GM08714 (cell line): ENCODE results near the gene ZBED1.
"Not testable (repeated sequence)": the region's sequence is repeated elsewhere in the genome, so short reads cannot be mapped to it uniquely, and the experiment has no call there.

Experiments
- H3K4me3 ChIP-seq: fragments of 200-500 bp; sonication (Bioruptor generic); 2 replicates; pipeline ENCODE4 v1.5.1; 2014; ENCODE audit warnings: mild to moderate bottlenecking, low read length, inconsistent platforms
- ZNF274 ChIP-seq: IDR thresholded peaks from 2 replicates; pipeline ENCODE4 v1.6.1; 2012; ENCODE audit warnings: mild to moderate bottlenecking, low read depth, low read length

ZBED1 gene

DNA sequence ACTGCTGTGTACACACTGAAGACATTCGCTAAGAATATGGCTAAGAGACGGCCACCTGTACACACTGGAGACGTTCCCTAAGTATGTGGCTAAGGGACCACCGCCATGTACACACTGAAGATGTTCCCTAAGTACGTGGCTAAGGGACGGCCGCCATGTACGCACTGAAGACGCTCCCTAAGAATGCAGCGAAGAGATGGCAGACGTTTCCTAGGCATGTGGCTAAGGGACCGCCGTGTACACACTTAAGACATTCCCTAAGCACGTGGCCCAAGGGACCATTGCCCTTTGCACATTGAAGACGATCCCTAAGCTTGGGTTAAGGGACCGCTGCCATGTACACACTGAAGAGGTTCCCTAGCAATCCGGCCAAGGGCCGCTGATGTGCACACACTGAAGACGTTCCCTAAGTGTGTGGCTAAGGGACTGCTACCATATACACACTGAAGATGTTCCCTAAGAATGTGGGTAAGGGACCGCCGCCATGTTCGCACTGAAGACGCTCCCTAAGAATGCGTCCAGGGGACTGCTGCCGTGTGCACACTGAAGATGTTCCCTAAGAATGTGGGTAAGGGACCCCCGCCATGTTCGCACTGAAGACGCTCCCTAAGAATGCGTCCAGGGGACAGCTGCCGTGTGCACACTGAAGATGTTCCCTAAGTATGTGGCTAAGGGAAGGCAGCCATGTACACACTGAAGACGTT, 36.7 kb downstream of the ZBED1 start:
- H3K4me3 ChIP-seq = no peak overlapping the region

DNA sequence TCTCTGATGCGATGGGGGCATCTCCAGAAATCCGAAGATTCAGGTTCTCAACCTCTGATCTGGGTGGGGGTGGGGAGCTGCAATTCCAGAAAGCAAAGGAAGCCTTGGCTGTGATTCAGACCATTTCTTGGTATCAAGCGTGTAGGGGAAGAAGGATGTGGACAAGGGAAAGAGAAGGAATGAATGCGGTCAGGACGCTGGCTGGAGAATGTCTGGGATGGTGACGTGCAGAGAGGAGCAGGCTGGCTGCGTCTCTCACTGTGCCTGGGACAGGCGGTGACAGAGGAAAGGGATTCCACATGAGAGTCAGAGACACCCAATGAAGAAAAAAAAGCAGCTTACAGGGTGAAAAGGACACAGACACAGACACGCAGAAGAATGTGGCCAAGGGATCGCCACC, 37.3 kb downstream of the ZBED1 start:
- H3K4me3 ChIP-seq = not testable (repeated sequence)

More for the DNA sequence above, 36.7 kb downstream of the ZBED1 start:
- TF ChIP-seq ZNF274 = no peak

DNA sequence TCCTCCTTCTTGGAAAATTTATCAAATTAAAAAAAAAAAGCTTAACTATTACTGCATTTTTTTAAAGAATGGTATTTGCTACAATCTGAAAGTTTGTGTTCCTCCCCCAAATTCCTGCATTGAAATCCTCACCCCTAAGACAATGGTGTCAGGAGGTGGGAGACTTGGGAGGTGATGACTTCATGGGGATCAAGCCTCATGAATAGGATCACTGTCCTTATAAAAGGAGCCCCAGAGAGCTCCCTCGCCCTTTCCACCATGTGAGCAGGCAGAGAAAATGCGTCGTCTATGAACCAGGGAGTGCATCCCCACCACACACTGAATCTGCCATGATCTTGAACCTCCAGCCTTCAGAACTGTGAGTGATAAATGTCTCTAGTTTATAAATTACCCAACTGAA, 38.0 kb downstream of the ZBED1 start:
- TF ChIP-seq ZNF274 = no peak
- H3K4me3 ChIP-seq = no peak overlapping the region

DNA sequence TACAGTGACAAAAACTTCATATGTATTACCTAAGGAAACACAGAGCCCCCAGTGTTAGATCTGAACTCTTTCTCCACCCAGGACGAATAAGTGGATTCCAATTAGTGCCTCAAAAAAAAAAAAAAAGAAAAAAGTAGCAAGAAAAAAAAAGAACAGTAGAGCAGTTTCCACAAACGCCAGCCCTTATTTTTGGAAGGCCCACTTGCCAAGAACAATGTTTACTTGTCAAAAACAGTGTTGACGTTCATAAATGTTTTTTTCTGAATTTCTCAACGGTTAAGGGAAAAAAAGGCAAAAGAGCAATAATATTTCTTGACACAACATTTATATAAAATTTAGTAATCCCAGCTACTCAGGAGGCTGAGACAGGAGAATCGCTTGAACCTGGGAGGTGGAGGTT, 38.7 kb downstream of the ZBED1 start:
- no peak for TF ChIP-seq ZNF274
- H3K4me3 ChIP-seq = no peak overlapping the region

DNA sequence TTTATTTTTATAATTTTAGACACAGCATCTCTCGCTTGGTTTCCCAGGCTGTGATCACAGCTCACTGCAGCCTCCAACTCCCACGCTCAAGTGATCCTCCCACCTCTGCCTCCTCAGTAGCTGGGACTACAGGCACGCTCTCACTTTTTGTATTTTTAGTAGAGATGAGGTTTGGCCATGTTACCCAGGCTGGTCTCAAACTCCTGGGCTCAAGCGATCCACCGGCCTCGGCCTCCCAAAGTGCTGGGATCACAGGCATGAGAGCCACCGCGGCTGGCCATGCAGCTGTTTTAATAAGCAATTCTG, 39.1 kb downstream of the ZBED1 start:
- H3K4me3 ChIP-seq = no peak overlapping the region
- TF ChIP-seq ZNF274 = no peak

DNA sequence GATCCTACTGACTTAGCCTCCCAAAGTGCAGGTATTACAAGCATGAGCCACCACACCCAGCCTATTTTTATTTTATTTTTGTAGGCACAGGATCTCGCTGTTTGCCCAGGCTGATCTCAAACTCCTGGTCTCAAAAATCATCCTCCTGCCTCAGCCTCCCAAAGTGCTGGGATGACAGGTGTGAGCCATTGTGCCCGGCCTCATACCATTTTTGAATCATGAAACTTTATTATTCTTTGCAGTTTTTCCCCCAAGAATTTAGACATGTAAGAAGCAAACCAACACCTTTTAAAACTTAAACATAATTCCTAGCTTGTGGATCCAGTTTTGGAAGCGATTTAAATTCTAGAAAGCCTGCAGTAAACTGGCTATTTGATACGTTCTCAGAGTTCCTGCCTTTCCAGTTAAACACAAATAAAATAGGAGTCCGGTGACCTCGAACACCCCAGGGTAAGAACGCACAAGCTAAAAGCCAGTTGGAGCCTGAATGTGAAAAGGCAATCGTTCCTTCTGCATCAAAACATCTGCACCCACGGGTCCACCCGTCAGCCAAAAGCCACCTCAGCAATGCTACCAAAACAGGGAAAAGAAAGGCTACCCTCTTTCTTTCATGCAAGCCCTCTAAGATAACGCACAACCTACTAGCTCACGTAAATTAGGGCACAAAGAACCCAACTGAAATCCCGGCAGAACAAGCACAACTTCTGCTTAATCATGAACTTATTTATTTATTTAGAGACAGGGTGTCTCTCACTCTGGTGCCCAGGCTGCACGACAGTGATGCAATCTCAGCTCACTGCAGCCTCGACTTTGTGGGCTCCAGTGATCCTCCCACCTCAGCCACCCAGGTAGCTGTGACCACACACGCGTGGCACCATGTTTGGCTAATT, 39.7 kb downstream of the ZBED1 start:
- H3K4me3 ChIP-seq = not testable (repeated sequence)

DNA sequence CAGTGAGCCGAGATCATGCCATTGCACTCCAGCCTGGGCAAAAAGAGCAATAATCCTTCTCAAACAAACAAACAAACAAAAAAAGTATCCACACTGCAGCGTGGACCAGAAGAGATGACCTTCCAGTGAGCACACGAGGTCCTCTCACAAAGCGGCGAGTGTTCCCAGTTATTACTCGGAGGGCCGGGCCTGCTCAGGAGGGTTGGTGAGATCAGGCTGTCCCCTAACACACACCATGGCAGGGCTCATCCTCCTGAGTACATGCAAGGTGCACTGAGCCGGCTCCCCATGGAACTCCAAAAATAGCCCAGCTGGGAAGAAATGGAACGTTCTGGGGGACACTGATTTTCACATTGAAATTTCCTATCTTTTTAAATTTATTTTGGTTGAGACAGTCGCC, 40.7 kb downstream of the ZBED1 start:
- H3K4me3 ChIP-seq = not testable (repeated sequence)

DNA sequence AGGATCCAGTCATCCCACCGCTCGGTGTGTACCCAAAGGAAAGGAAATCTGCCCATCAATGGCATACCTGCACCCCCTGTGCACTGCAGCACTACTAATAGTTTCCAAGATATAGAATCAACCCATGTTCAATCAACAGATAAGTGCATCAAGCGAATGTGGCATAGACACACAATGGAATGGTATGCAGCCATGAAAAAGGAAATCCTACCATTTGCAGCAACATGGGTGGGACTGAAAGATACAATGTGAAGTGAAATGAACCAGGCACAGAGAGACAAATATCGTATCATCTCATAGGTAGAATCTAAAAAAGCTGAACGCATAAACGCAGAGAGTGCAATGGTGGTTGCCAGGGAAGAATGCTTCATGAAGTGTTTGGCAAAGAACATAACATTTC, 42.5 kb downstream of the ZBED1 start:
- H3K4me3 ChIP-seq = no peak overlapping the region
- TF ChIP-seq ZNF274 = no peak

DNA sequence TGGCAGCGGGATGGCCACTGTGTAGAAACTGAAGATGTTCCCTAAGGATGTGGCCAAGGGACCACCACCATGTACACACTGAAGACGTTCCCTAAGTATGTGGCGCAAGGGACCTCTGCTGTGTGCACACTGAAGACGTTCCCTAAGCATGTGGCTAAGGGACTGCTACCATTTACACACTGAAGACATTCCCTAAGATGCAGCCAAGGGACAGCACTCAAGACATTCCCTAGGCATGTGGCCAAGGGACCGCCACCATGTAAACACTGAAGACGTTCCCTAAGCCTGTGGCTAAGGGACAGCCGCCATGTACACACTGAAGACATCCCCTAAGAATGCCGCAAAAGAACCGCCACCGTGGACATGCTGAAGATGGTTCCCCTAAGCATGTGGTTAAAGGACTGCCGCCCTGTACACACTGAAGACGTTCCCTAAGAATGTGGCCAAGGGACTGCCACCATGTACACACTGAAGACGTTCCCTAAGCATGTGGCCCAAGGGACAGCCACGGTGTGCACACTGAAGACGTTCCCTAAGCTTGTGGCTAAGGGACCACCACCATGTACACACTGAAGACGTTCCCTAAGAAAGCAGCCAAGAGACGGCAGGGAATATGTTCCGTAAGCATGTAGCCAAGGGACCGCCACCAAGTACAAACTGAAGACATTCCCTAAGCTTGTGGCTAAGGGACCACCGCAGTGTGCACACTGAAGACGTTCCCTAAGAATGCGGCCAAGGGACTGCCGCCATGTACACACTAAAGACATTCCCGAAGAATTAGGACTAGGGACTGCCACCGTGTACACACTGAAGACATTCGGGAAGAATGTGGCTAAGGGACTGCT, 43.3 kb downstream of the ZBED1 start:
- H3K4me3 ChIP-seq = no peak overlapping the region
- TF ChIP-seq ZNF274 = no peak

DNA sequence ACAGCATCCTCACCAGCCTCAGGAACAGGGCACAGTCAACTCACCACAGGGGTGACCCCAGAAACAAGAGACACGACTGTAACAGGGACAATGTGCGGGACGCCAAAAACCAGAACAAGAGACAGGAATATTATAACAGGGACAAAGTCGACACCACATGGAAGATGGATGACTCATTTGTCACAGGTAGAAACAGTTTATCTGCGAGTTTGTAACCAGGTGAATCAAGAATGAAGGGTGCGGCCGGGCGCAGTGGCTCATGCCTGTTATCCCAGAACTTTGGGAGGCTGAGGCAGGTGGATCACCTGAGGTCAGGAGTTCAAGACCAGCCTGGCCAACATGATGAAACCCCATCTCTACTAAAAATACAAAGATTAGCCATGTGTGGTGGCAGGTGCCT, 44.7 kb downstream of the ZBED1 start:
- not testable (repeated sequence) for H3K4me3 ChIP-seq

DNA sequence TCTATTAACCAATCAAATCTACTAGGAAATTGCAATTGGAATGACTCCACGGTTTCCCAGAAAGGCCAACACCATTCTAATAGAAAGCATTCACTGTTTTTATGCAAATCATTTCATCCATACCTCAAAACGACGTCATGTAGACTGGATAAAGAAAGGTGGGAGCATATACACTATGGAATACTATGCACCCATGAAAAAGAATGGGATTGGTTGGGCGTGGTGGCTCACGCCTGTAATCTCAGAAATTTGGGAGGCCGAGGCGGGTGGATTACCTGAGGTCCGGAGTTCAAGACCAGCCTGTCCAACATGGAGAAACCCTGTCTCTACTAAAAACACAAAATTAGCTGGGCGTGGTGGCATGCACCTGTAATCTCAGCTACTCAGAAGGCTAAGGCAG, 46.2 kb downstream of the ZBED1 start:
- H3K4me3 ChIP-seq = not testable (repeated sequence)

DNA sequence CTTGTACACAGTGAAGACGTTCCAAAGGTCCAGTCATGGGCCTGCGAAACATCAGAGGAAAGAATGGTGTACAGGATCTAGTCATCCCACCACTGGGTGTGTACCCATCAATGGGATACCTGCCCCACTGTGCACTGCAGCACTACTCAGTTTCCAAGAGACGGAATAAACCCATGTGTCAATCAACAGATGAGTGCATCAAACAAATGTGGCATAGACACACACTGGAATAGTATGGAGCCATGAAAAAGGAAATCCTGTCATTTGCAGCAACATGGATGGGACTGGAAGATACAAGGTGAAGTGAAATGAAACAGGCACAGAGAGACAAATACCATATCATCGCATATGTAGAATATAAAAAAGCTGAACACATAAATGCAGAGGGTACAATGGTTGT, 48.0 kb downstream of the ZBED1 start:
- TF ChIP-seq ZNF274 = no peak
- H3K4me3 ChIP-seq = no peak overlapping the region

DNA sequence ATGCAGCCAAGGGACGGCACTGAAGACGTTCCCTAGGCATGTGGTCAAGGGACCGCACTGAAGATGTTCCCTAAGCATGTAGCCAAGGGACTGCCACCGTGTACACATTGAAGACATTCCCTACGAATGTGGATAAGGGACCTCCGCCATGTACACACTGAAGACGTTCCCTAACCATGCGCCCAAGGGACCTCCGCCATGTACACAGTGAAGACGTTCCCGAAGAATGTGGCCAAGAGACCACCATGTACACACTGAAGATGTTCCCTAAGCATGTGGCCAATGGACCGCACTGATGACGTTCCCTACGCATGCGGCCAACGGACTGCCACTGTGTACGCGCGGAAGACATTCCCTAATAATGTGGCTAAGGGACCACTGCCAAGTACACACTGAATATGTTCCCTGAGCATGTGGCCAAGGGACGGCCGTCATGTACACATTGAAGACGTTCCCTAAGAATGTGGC, 48.4 kb downstream of the ZBED1 start:
- no peak for TF ChIP-seq ZNF274

DNA sequence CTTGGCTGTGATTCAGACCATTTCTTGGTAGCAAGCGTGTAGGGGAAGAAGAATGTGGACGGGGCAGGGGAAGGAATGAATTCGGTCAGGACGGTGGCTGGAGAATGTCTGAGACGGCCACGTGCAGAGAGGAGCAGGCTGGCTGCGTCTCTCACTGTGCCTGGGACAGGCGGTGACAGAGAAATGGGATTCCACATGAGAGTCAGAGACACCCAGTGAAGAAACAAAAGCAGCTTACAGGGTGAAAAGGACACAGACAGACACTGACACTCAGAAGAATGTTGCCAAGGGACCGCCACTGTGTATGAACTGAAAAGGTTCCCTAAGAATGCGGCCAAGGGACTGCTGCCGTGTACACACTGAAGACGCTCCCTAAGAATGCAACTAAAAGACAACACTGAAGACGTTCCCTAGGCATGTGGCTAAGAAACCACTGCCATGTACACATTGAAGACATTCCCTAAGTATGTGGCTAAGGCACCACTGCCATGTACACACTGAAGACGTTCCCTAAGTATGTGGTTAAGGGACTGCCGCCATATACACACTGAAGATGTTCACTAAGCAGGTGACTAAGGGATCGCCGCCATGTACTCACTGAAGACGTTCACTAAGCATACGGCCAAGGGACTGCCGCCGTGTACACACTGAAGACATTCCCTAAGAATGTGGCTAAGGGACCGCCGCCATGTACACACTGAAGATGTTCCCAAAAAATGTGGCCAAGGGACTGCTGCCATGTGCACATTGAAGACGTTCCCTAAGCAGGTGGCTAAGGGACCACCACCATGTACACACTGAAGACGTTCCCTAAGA, 49.1 kb downstream of the ZBED1 start:
- H3K4me3 ChIP-seq = no peak overlapping the region
- TF ChIP-seq ZNF274 = no peak

More for the DNA sequence above, 48.4 kb downstream of the ZBED1 start:
- no peak overlapping the region for H3K4me3 ChIP-seq
